WERI-Rb-1 (cell line): ENCODE data around the gene DNMBP.
"Not testable (repeated sequence)": the region's sequence is repeated elsewhere in the genome, so short reads cannot be mapped to it uniquely, and the experiment has no call there.

ENCODE experiments used
- DNase-seq: peaks from one replicate; pipeline ENCODE4 v3.0.0-alpha.2; 2020
- H3K27ac ChIP-seq: fragments of 250-450 bp; sonication (Bioruptor Pico); 2 replicates; pipeline ENCODE4 v1.5.1; 2020; ENCODE audit warnings: mild to moderate bottlenecking, moderate library complexity
- H3K27me3 ChIP-seq: fragments of 250-450 bp; sonication (Bioruptor Pico); 2 replicates; pipeline ENCODE4 v1.5.1; 2021; ENCODE audit warnings: mild to moderate bottlenecking, low read depth, moderate library complexity; ENCODE audit not compliant: insufficient read depth, severe bottlenecking
- H3K36me3 ChIP-seq: fragments of 250-450 bp; sonication (Bioruptor Pico); 2 replicates; pipeline ENCODE4 v1.5.1; 2020; ENCODE audit warnings: mild to moderate bottlenecking, moderate library complexity
- H3K4me3 ChIP-seq: 2 replicates; pipeline ENCODE4 v1.5.1; 2011; ENCODE audit warnings: low read depth, mild to moderate bottlenecking, control low read depth, low read length
- H3K9me3 ChIP-seq: fragments of 250-450 bp; sonication (Bioruptor Pico); 2 replicates; pipeline ENCODE4 v1.5.1; 2021; ENCODE audit warnings: mild to moderate bottlenecking, moderate library complexity; ENCODE audit not compliant: severe bottlenecking
- TF ChIP-seq, protein P1 (sequence below): IDR thresholded peaks from 2 replicates; pipeline ENCODE4 v1.5.1; 2011; ENCODE audit warnings: low read depth, mild to moderate bottlenecking, control low read depth, inconsistent platforms, low read length

Gene DNMBP

DNA sequence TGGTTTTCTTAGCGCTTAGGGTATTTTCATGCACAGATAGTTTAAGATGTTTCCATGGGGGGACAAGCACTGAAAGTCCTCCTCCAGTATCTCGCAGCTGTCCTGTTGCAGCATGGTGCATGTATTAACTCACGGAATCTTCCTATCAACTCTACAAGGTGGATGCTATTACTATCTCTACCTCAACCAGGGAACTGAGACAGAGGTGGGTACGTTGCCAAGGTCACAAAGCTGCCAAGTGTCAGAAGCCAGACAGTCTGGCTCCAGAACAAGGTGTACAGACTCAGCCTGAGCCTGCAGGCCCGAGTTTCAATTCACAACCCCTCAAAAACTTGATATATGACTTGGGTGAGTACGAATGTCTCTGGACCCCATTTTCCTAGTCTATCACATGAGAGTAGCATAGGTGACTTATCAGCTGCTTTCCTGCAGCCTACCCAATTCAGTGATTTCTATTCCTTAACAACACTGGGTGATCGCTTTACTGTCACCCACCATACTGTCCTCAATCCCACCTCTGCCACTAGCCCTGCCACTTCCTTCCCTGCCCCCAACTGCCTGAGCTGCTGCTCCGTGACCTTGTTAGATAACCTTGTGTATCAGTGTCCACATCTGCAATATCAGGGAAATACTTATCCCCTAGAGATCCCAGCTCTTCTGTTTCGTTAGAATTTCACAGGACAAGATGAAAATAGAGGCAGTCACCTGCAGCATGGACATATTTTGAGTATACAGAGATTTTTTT is 135.2 kb downstream of the DNMBP start:
- Histone ChIP-seq H3K27ac (no peak overlapping the region), H3K27me3 (no peaks in the 10 kb centered on the region), H3K9me3 (no peaks in the 10 kb centered on the region), H3K4me3 (no peak overlapping the region), H3K36me3 (peaks cover 33% of the 10 kb centered on the region)
- TF ChIP-seq, protein P1, sequence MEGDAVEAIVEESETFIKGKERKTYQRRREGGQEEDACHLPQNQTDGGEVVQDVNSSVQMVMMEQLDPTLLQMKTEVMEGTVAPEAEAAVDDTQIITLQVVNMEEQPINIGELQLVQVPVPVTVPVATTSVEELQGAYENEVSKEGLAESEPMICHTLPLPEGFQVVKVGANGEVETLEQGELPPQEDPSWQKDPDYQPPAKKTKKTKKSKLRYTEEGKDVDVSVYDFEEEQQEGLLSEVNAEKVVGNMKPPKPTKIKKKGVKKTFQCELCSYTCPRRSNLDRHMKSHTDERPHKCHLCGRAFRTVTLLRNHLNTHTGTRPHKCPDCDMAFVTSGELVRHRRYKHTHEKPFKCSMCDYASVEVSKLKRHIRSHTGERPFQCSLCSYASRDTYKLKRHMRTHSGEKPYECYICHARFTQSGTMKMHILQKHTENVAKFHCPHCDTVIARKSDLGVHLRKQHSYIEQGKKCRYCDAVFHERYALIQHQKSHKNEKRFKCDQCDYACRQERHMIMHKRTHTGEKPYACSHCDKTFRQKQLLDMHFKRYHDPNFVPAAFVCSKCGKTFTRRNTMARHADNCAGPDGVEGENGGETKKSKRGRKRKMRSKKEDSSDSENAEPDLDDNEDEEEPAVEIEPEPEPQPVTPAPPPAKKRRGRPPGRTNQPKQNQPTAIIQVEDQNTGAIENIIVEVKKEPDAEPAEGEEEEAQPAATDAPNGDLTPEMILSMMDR = no peak
- DNase-seq = no peak

DNA sequence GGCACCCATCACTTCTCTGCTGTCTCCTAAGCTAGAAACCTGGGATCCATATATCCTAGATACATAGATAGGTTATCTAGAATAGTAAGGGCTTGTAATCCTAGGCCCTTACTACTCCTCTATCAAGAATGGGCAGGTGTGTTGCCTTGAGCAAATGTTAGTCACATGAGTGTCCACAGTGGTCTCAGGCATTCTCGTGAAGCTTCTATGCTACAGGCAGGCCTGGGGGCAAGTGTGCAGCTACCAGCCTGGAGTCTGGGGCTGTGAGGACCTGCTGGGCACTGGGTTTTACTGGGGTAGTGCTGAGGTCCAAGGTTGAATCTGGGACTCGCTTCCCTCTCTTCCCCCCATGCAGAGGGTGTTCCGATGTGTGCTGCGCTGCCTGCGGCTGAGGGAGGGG is 135.9 kb downstream of the DNMBP start:
- Histone ChIP-seq H3K9me3 (no peaks in the 10 kb centered on the region), H3K27me3 (no peaks in the 10 kb centered on the region), H3K27ac (no peak overlapping the region), H3K4me3 (no peak overlapping the region), H3K36me3 (peaks cover 28% of the 10 kb centered on the region)
- TF ChIP-seq, protein P1 = no peak
- no peak for DNase-seq

DNA sequence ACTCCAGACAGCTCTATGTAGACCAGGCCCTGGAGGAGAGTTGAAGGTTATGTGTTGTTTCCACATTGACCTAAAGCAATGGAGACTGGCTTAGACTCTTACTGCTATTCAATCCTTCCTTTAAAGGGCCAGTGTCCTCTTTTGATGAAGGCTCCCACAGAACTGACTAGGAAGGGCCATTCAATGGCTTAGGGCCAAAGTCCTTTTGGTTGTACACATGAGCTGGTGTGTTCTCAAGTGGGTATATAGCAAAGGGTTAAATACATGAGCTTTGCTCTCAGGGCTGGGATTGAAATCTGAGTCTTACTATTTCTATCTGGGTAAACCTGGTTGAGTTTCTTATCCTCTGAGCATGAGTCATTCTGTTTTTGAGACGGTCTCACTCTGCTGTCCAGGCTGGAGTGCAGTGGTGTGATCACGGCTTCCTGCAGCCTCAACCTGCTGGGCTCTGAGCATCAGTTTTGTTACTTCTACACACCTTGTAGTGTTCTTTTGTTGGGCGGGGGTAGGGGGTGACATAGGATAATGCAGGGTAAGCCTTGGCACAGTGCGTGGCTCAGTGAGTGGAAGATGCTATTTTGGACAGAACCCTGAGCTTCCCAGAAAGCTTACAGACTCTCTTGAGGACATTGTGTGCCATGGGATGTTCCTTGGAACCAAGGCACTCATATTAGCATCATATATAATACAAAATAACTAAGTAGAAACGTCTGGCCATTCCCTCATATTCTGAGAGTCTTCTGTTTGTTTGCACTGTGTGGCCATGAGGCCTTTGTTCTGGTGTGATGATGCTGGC is 137.2 kb downstream of the DNMBP start:
- no peak for DNase-seq
- Histone ChIP-seq H3K36me3 (peaks cover 17% of the 10 kb centered on the region), H3K27ac (no peak overlapping the region), H3K9me3 (no peaks in the 10 kb centered on the region), H3K27me3 (no peaks in the 10 kb centered on the region), H3K4me3 (no peak overlapping the region)
- TF ChIP-seq, protein P1 = no peak

DNA sequence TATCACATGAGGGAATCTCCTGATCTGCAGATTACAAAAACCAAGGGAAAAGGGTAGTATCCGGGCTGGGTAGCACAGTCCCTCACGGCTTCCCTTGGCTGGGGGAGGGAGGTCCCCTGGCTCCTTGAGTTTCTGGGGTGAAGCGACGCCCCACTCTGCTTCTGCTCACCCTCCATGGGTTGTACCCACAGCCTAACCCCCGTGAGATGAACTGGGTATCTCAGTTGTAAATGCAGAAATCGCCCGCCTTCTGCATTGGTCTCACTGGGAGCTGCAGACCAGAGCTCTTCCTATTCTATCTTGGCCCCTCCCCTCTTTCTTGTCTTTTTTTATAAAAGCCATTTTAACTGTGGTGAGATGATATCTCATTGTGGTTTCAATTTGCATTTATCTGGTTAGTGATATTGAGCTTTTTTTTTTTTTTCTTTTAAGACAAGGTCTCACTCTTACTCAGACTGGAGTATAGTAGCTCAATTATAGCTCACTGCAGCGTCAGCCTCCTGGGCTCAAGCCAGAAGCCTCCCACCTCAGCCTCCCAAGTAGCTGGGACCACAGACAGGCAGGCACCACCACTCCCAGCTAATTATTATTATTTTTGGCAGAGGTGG is 139.5 kb downstream of the DNMBP start:
- DNase-seq = no peak
- TF ChIP-seq, protein P1 = no peak

DNA sequence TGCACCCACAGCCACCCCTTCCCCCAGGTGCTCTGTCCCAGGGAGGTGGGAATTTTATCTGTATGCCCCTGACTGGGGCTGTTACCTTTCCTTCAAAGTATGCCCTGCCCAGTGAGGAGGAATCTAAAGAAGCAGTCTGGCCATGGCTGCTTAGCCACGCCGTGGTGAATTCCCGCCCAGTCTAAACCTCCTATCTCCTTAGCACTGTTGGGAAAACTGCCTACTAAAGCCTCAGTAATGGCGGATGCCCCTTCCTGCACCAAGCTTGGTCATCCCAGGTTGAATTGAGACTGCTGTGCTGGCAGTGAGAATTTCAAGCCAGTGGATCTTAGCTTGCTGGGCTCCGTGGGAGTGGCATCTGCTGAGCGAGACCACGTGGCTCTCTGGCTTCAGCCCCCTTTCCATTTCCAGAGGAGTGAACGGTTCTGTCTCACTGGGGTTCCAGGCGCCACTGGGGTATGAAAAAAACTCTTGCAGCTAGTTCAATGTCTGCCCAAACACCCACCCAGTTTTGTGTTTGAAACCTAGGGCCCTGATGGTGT is 140.1 kb downstream of the DNMBP start:
- Histone ChIP-seq H3K36me3 (no peaks in the 10 kb centered on the region), H3K4me3 (no peak overlapping the region), H3K27ac (no peak overlapping the region), H3K9me3 (peaks cover 3% of the 10 kb centered on the region), H3K27me3 (no peaks in the 10 kb centered on the region)
- TF ChIP-seq, protein P1 = no peak
- no peak for DNase-seq

More for the DNA sequence above, 139.5 kb downstream of the DNMBP start:
- Histone ChIP-seq H3K36me3 (no peaks in the 10 kb centered on the region), H3K27ac (no peak overlapping the region), H3K9me3 (no peaks in the 10 kb centered on the region), H3K27me3 (no peaks in the 10 kb centered on the region), H3K4me3 (no peak overlapping the region)

DNA sequence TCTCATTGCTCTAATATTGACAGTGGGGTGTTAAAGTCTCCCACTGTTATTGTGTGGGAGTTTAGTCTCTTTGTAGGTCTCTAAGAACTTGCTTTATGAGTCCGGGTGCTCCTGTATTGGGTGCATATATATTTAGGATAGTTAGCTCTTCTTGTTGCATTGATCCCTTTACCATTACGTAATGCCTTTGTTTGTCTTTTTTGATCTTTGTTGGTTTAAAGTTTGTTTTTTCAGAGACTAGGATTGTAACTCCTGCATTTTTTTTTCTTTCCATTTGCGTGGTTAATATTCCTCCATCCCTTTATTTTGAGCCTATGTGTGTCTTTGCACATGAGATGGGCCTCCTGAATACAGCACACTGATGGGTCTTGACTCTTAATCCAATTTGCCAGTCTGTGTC is 142.5 kb downstream of the DNMBP start:
- H3K36me3 ChIP-seq, DNase-seq, H3K9me3 ChIP-seq, H3K4me3 ChIP-seq, H3K27me3 ChIP-seq, H3K27ac ChIP-seq: not testable (repeated sequence)

DNA sequence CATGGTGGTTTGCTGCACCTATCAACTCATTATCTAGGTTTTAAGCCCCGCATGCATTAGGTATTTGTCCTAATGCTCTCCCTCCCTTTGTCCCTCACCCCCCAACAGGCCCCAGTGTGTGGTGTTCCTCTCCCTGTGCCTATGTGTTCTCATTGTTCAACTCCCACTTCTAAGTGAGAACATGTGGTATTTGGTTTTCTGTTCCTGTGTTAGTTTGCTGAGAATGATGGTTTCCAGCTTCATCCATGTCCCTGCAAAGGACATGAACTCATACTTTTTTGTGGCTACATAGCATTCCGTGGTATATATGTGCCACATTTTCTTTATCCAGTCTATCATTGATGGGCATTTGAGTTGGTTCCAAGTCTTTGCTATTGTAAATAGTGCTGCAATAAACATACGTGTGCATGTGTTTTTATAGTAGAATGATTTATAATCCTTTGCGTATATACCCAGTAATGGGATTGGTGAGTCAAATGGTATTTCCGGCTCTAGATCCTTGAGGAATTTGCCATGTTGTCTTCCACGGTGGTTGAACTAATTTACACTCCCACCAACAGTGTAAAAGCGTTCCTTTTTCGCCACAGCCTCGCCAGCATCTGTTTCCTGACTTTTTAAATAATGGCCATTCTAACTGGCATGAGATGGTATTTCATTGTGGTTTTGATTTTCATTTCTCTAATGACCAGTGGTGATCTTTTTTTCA is 146.1 kb downstream of the DNMBP start:
- H3K36me3 ChIP-seq, H3K9me3 ChIP-seq, H3K27ac ChIP-seq, DNase-seq, H3K4me3 ChIP-seq, H3K27me3 ChIP-seq: not testable (repeated sequence)
